Urothelium cell line (cell line): ENCODE measurements around the gene FHL1.

Source experiments
- DNase-seq: peaks from one replicate; pipeline ENCODE4 v3.0.0; 2011; ENCODE audit warnings: low spot score, mixed read lengths
- FAIRE-seq: peaks from 2 replicates; lab custom pipeline; 2011; peaks lifted over from hg19 to GRCh38; lab: Jason Lieb, UNC

Gene FHL1

DNA sequence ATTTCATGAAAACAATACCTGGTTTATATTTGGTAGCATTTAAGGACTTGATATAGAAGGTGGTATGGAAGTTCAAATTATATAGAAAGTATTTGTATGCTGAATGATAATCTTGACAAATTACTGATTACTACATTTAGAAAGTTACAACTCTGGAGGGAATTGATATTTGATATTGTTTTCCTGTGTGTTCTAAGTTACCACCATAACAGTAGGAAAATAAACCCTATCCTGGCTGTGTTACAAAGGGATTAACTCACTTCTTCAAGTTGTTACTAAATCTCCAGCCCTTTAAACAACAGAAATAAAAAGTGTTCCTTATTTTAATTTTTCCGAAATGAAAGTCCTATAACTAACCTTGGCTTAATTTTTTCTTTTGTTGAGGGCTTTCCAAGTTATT, 36.6 kb downstream of the FHL1 start:
- FAIRE-seq (no peak), DNase-seq (no peak)

DNA sequence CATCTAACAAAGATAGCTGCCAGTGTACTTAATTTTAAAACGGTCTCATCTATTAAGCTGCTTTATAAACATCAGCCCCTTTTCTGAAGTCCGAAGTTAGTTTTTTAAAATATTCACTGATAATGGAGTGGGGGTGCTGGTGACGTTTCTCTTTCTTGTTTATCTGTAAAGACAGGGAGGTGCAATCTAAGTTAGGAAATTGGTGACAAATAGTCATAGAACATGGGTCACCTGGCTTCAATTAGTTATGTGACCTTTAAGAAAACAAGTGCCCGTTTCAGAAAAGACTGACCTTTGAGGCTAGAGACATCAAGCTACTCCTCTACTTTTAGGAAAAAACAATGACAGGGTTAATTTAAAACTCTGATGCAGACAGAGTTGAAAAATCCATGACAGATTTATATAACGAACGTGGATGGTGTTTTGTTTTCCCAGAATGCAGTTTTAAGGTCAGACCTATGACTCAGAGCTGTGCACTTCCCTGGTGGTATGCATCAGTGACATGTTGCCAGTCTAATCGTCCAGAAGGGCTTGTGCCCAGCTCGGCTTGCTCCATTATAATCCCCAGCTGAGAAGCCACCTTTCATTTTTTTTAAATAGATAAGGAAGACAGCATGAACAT, 38.2 kb downstream of the FHL1 start:
- DNase-seq, result peak; percentile 12
- FAIRE-seq, result no peak

DNA sequence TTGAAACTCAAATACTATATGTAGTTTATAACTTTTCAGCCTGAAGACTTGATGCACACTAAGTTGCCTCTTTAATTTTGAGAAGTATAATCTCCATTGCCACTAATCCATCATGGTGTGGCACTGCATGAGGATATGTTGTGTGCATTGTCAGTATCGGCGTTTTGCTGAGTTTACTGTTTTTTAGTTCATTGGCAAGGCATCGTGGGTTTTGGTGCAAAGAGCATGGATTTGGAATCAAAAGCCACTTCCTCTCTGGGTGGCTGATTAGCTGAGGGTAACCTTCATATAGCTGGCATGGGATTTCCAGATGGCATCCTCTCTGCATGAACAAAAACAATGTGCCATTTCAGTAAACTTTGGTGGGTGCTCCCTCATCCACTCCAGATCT, 38.7 kb downstream of the FHL1 start:
- FAIRE-seq (no peak), DNase-seq (no peak)

DNA sequence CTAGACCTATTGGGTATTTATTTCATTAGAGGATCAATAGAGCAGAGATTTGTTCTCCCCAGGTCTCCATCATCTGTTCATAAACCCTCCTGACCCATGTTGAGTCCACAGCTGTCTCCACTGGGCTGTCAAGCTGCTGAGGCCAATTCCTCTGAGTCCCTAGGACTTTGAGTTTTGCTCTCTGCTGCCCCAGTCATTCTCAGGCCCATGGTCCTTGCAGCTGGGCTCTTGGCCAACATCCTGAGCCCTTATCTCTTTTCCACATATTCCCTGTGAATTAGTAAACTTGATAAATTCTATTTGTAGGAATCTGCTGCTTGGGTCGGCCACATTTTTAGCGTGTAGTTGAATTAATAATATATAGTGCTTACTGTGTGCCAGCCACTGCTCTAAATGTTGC, 41.9 kb downstream of the FHL1 start:
- no peak for DNase-seq
- no peak for FAIRE-seq

DNA sequence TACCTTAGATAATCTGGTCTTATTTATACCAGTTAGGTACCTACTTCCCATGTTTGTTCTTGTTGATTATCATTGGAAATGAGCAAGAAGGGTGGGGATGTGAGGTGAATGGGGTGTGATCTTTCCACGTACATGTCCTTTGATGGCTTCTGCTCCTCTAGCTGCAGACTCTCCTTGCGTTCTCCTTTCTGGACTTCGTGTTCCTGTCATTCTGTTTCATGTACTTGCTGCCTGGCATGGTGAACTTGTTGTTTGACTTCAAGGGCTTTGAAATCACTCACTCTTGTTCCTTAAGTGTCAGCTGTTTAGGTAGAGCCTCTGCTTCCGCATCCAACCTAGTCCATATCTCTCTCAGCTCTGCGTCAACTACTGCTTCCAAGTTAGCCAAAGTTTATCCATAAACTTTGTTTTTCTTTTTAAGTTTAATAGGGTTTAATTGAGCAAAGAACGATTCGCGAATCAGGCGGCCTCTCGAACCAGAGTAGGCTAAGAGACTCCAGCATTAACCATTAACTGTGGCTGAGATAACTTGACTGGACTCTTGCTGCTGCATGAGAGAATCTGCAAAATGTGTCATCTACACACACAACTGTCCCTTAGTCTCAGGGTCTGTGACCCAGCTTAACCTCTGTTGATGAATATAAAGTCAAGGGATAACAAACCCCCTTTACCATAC, 42.8 kb downstream of the FHL1 start:
- FAIRE-seq (no peak), DNase-seq (no peak)

DNA sequence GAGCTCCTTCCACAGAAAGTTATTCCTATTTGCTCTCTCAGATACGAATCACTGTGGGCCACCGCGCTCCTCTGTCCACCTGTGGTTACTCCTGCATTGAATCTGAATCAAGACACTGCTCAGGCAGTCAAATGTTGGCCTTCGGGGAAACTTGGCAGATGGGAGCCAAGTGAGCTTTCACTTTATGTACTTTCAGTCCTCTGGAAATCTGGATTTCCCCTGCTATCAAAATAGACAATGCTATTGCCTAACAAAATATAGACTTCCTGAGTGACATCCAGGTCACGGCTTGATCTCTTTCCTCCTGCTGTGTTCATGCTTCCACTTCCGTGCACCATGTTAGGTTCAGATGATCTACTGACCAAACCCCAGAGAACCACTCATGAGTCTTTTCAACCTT, 43.8 kb downstream of the FHL1 start:
- no peak for FAIRE-seq
- DNase-seq, result no peak

DNA sequence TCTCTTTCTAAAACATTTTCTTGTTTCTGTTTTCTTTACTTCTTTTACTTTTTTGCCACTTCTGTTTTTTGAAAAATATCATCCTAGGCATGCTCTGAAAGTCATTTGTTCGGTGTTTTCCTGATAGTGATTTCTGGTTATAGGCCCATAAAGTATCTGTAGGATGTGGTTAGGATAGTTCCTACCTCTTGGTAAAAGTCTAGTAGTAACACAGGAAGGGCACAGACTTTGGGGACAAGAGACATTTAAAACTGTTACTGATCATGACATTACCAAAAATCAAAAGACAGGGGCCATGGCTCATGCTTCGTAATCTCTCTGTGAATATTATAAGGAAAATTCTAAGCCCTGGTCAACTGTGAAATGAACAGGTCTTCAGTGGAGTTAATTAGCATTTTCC, 44.8 kb downstream of the FHL1 start:
- FAIRE-seq, result no peak

DNA sequence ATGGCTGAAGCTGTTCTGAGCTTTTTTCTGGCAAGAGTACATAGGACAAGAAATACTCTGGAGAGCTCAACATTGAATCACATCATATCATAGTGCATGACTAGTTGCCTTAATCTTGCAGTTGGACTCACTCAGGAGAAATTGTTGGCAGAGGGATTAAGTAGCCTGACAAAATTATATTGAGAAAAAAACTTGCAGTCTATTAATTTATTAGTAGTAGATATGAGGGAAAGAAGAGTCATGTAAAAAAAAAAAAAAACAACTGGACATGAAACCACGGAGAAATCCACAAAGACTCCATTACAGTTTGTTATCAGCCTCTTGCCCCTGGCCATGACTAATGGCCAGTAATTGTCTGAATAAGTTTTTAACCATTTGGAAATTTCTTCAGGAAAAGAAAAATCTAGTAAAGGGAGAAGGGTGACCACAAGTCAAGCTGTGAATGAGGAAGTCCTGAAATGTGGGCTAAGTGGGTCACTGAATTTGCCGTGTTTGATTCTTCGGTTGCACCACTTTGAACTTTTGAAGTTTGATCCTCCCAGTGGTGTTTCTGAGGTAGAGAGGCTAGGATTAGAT, 45.6 kb downstream of the FHL1 start:
- DNase-seq (no peak), FAIRE-seq (no peak)

More for the DNA sequence above, 44.8 kb downstream of the FHL1 start:
- DNase-seq, result no peak

DNA sequence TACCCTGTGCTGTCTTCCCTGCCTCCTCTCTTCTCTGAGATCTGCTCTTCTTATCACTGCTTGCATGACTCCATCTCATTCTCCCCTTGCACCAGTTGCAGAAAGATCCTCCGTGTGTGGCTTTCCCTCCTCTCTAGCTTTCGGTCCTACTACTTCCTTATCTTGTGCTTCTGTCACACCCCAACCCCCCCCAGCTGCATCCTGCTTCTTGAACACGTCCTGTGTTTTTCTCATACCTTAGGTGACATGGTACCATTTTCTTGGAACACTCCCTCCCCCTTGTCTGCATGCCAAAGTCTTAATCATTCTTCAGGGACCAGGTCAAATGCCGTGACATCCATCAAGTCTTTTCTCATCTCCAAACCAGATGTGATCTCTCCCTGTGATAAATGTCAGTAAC, 46.4 kb downstream of the FHL1 start:
- FAIRE-seq (no peak), DNase-seq (no peak)

DNA sequence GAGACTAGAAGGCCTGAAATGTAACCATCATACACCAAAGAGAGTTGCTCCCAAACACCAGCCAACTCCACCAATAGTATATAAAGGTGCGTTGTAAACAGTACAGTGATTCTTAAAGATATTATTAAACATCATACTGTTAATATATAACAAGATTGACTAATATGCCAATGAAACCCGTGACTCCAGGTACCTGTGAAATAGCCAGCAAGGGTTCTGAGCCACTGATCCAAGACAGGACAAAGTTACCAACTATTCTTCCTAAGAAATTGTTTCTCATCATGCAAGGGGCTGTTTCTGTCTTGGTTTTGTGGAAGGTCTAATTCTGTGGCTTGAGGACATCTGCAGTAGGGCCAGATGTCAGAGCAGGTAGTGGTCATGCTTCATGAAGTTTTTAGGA, 47.2 kb downstream of the FHL1 start:
- no peak for FAIRE-seq
- no peak for DNase-seq

DNA sequence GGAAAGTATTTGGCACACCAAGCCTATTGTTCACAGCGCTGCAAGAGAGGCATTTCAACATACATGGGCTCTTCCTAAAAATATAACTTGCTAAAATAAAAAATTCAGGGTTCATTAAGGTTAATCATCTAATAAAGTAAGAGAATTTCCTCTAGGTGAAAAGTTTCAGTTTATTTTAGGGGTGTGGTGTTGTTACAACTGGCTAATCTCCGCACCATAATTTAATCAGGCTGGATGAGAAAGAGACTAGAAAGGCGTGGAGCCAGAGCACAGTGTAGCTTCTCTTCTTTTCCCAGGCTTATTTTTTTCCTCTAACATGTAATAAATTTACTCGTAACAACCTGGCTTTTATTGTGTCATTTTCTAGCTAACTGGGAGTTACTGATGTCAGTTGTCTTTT, 47.9 kb downstream of the FHL1 start:
- FAIRE-seq (no peak), DNase-seq (no peak)

DNA sequence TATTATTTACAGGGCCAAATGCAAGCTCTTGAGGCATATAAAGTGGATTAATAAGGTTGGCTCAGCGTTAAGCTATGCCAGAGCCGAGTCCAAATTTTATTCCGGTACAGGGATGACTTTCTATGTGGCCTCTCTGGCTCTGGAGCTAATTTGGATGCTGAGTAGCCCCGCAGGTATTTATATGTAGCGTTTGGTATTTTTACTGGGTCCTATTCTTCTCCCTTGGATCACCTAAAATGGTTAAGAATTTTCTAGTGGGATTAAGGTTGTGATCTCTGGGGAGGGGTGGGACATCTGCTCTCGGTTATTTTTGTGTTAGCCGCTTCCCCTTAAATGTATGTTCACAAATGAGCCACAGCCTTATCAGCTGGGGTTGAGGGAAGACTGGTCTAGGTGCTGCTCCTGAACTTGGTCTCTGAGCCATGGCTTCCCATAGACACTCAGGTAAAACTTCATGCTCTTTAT, 49.4 kb downstream of the FHL1 start:
- no peak for DNase-seq
- no peak for FAIRE-seq

DNA sequence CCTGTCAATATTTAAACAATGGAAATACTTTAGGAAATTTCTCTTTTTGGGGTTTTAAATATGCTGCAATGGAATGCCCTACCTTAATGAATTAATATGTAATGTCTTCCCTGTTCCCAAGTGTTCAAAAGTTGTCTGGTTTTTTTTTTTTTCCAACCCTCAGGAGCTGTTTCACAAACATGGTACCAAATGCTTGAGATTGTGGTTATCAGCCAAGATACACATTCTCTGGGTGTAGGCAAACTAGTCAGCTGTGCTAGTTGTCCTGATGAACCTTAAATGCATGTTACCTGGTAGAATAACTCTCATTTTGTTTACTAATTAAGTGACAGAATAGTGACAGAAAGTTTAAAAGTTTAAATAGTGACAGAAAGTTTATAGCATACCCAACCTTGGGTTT, 50.7 kb downstream of the FHL1 start:
- DNase-seq (no peak), FAIRE-seq (no peak)

DNA sequence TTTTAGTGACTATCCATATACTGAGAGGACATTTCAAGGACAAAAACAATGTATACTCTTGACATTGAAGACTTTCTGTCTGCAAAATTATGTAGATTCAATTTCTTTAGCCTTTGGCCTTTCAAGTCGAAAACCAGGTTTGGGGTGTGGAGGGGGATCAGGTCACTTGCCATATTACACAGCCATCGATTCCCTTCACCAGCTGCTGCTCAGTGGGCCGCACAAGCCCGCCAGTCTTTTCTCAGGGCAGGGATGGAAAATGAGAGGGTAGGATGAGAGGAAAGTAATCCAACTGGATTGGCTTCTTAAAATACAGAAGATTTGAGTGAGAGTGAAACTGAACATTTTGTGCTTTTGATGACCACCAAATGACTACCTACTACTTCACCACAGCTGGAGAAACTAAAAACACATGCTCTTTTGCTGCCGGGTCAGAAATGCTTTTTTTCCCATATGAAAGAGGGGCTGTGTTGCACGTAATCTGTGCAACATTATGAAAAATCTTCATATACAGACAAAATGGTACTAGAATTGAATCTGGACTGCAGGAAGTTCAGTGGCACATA, 51.4 kb downstream of the FHL1 start:
- DNase-seq, result no peak
- no peak for FAIRE-seq

DNA sequence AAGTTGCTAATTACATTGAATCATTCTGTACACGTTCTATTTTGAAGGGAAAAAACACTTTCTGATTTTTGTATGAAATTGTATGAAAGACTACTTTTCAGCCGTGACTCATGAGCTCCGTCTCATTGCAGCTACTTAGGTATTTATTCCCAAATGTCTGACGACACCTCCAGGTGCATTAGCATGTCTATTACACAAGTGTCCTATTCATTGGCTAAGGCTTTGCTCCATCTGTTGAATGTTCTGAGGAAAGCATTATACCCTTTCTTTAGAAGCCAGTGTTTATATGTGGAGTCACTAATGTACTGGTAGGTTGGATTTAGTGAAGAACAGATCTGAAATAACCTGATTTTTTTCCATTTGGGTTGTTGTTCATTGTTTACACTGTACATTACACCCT, 52.0 kb downstream of the FHL1 start:
- DNase-seq (no peak), FAIRE-seq (no peak)

DNA sequence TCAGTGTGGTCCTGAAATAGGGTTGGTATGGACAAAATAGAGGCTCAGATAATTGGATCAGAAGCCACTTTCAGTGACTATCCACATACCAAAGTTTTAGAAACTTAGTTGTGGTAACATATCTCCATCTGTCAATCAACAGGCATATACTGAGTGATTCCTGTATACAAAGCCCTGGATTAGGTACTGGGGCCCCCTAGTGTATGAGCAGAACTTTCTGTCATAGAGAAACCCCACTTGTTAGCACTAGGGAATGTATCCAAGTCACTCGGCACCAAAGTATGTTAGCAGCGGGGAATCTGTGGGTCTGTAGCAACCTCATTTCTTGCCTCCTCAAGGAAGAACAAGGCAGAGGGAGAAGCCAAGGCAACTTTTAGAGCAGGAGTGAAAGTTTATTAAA, 53.1 kb downstream of the FHL1 start:
- DNase-seq (no peak), FAIRE-seq (no peak)

DNA sequence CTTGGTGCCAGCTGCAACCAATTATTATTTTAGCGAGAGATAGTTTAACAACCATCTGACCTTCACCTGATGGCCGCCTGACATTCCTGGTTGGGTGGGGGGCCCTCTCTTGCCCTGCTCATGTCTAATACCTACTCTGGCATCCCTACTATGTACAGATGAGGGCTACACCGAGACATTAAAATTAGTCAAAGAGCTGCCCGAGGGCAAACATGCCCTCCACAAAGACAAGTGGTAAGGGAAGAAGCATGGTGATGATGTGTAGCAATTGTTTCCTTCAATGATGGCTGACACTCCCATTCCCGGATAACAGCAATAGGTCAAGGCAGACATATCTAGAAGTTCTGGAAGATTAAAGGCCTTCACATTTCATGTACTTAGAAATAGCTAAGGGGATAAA, 54.3 kb downstream of the FHL1 start:
- DNase-seq, result no peak
- no peak for FAIRE-seq

DNA sequence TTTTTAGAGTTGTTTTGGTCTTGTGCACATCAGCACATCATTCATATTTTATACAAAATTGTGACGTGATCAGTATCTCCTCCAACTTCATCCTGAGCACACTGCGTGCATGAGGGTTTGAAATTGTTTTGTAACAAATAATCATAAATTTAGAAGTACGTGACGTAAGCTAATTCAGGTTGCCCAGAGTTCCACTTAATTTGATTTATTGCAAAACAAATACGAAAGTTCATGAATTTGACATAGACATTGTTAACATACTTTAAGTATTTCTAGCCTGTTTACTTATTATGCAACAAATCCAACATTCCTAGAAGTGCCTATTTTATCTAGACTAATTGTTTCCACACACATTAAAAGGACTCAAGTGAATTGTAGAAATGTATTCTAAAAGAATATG, 55.6 kb downstream of the FHL1 start:
- FAIRE-seq (no peak), DNase-seq (no peak)

DNA sequence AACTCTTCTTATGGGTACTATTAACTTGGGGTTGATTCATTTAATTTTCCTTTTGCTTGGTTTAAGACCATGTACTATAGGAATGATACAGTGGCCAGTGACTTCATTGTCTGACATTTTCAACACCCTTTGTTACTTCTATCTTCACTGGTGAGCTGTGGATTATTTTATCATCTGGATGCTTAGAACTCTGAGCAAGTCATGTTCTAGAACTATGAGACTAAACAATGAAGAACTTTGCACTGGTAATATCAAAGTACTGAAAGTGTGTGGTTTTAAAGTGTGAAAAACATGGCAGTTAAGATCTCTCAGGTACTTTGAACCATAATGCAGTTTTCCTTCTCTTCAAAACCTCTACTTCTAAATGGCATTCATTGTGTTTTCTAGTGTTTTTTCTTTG, 56.1 kb downstream of the FHL1 start:
- FAIRE-seq (no peak), DNase-seq (no peak)

DNA sequence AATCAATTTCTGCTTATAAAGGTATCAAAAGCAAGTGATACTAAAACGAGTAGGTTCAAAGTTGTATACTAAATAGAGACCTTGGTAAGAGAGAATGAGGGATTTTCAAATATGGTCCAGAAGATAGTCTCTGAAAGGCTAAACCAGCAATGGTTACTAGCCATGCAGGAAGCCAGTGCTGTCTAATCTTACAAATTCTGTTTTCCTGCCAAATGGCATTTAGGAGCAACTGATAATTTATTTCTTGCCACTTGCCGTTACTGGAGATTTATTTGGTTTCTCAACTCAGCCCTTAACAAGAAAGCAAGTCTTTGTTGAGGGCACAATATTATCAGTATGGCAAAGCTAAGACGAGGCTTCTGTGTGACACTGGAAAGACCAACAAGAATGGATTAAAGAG, 56.6 kb downstream of the FHL1 start:
- FAIRE-seq (no peak), DNase-seq (no peak)

DNA sequence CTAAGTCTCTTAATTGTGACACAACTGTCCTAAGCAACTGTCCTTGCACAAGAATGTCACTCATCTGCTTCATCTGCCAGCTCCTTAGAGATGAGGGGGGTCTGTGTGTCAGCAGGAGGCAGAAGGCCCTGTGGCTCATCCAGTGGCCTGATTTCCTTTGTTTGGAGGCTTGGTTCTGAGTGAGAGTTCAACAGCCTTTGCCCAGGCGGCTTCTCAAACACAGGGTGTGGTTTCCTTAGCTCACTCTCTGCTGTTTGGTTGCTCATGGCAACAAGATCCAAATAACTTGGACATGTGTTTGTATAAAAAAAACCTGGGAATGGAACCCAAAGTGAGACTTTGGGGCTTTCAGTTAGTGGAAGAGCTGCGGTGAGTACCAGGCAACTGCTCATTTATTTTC, 57.2 kb downstream of the FHL1 start:
- DNase-seq, result no peak
- no peak for FAIRE-seq

DNA sequence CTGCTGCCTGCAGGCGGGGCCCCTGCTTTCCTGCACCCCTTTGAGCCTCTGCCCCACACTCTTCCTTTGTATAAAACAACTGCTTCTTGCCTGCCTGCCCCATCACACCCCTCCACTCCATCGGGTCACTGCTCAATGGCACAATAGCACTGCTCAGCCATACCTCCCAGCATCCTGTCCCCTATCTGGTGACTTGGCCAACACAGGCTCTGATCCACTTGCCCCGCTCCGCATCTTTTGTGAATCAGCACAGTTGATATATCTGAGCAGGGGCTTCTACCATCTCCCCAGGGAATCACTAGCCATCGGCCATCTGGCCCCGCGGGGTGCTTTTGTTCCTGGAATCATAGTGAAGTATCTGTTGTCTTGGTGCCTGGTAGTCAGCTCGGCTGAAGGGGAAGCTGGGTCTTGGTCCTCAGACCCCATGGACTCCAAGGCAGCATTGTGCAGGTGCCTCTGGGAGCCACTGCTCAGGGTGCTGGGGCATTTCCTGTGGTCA, 58.6 kb downstream of the FHL1 start:
- FAIRE-seq (no peak), DNase-seq (no peak)
